ENCODE results near the gene TAS2R50. TPM values are rescaled to one million over a fixed set of nuclear protein-coding genes. Genes with fewer than 3 reads are reported as not detected.

TAS2R50 gene
- total and polyA plus RNA-seq, 2 donors (not counting 3 experiments of a cell fraction or from before 2014, with no cell fraction given): 0.12 to 1.5 TPM

- H3K79me2 ChIP-seq (ENCODE audit: control insufficient read depth, insufficient read depth, low read length): no peaks in the 10 kb centered on the region
- TF ChIP-seq FOS (IDR thresholded peaks at IDR 0.05; ENCODE audit: borderline replicate concordance, insufficient read depth, low read length): no peak
- no peak for TF ChIP-seq POLR2AphosphoS5 (IDR thresholded peaks at IDR 0.05; ENCODE audit: insufficient read depth, low read depth, low read length)
- no peak for TF ChIP-seq GATA2 (IDR thresholded peaks at IDR 0.05; ENCODE audit: insufficient read depth, insufficient read length, low read depth, low read length)
- no peak for TF ChIP-seq JUN (IDR thresholded peaks at IDR 0.05; ENCODE audit: borderline replicate concordance, insufficient read depth, insufficient read length, low read depth)
- no peak for TF ChIP-seq MYC (IDR thresholded peaks at IDR 0.05; ENCODE audit: low read depth, low read length)
- no peak for TF ChIP-seq CTCF (IDR thresholded peaks at IDR 0.05; ENCODE audit: extremely low read depth in 1 of 2, insufficient read depth in 1 of 2, low read depth in 1 of 2, low read length in 2 of 2)
- no peak for TF ChIP-seq EZH2 (IDR thresholded peaks at IDR 0.05; ENCODE audit: borderline replicate concordance, low read depth, low read length, severe bottlenecking)
- TF ChIP-seq MAX (IDR thresholded peaks at IDR 0.05; ENCODE audit: insufficient read depth, insufficient read length): no peak
- TF ChIP-seq POLR2A (IDR thresholded peaks at IDR 0.05; ENCODE audit: low read depth, low read length): no peak
- no peak overlapping the region for H3K4me2 ChIP-seq (ENCODE audit: insufficient read depth, low read length)
- ChIA-PET POLR2A (no interaction called here), CTCF (no interaction called here)
- H4K20me1 ChIP-seq (replicated peaks; ENCODE audit: control insufficient read depth, extremely low read depth, insufficient read depth, low read length): no peaks in the 10 kb centered on the region
- H3K27me3 ChIP-seq (ENCODE audit: control insufficient read depth in 2 of 2, insufficient read depth in 2 of 2, low read length in 2 of 2): no peaks in the 10 kb centered on the region
- no peaks in the 10 kb centered on the region for H3K9me1 ChIP-seq (replicated peaks; ENCODE audit: control insufficient read depth, extremely low read depth, insufficient read depth, low read length)
- intact Hi-C loops (cut with micrococcal nuclease): no loop called here
- peaks cover 0 to 2% of the 10 kb centered on the region in 2 experiments for H3K36me3 ChIP-seq (ENCODE audit: control insufficient read depth in 2 of 2, extremely low read depth in 1 of 2, insufficient read depth in 2 of 2, low read length in 2 of 2)
- FAIRE-seq (no peak), DNase-seq (ENCODE audit: low read depth, low spot score) (no peak)
- no peak overlapping the region for H3K4me3 ChIP-seq (replicated peaks in 1 of 3; ENCODE audit: insufficient read depth in 1 of 3, low read depth in 1 of 3, low read length in 3 of 3)
- BruUV-seq (replicated peaks): no TSS peak
- no peak overlapping the region for H2AFZ ChIP-seq (ENCODE audit: low read depth, low read length)
- dilution Hi-C loops (cut with MboI; ENCODE audit: extremely low pct_ligation_motif_present, low sequenced_read_pairs): no loop called here
- H3K9me3 ChIP-seq (replicated peaks; ENCODE audit: control insufficient read depth, insufficient read depth, low read length): no peaks in the 10 kb centered on the region
- H3K4me1 ChIP-seq (ENCODE audit: control insufficient read depth, extremely low read depth, insufficient read depth, low read length): no peaks in the 10 kb centered on the region
- H3K27ac ChIP-seq (ENCODE audit: insufficient read depth, low read depth, low read length): no peak overlapping the region
- no peak overlapping the region for H3K9ac ChIP-seq (replicated peaks; ENCODE audit: extremely low read depth, insufficient read depth, low read length)
These were observed 7.6 kb upstream of the TAS2R50 start for GRCh38 chr12:10994307-10994706.
